Karpas-422 (cell line): ENCODE results near the gene NPDC1. TPM values are rescaled to one million over a fixed set of nuclear protein-coding genes. Genes with fewer than 3 reads are reported as not detected.

Experiments
- DNase-seq: peaks from one replicate; pipeline ENCODE4 v3.0.0-alpha.2; 2015
- H2AFZ ChIP-seq: fragments of 200-600 bp; sonication (generic); 2 replicates; pipeline ENCODE4 v1.6.1; 2014; ENCODE audit warnings: antibody characterized with exemption, low read length, mixed read lengths
- H3K27ac ChIP-seq: fragments of 200-600 bp; sonication (generic); 2 replicates; pipeline ENCODE4 v1.5.1; 2014; ENCODE audit warnings: mild to moderate bottlenecking, low read length, moderate library complexity
- H3K27me3 ChIP-seq: fragments of 200-600 bp; sonication (generic); 2 replicates; pipeline ENCODE4 v1.6.1; 2014; ENCODE audit warnings: low read length, mixed read lengths
- H3K36me3 ChIP-seq: fragments of 200-600 bp; sonication (generic); 2 replicates; pipeline ENCODE4 v1.6.1; 2014; ENCODE audit warnings: low read length, mixed read lengths; ENCODE audit not compliant: insufficient read depth
- H3K4me1 ChIP-seq: fragments of 200-600 bp; sonication (generic); 2 replicates; pipeline ENCODE4 v1.6.1; 2014; ENCODE audit warnings: mild to moderate bottlenecking, low read length, mixed read lengths
- H3K4me2 ChIP-seq: fragments of 200-600 bp; sonication (generic); 2 replicates; pipeline ENCODE4 v1.6.1; 2014; ENCODE audit warnings: low read length, low read depth, mild to moderate bottlenecking; ENCODE audit not compliant: poor library complexity, severe bottlenecking
- H3K4me3 ChIP-seq: fragments of 200-600 bp; sonication (generic); 2 replicates; pipeline ENCODE4 v1.5.1; 2014; ENCODE audit warnings: mild to moderate bottlenecking, antibody characterized with exemption, low read length, mixed read lengths
- H3K79me2 ChIP-seq: fragments of 200-600 bp; sonication (generic); 2 replicates; pipeline ENCODE4 v1.6.1; 2014; ENCODE audit warnings: mild to moderate bottlenecking, low read length, mixed read lengths
- H3K9ac ChIP-seq: fragments of 200-600 bp; sonication (generic); 2 replicates; pipeline ENCODE4 v1.6.0; 2014; ENCODE audit warnings: low read length
- H3K9me2 ChIP-seq: fragments of 200-600 bp; sonication (generic), shearing (Covaris generic); replicated peaks from 2 replicates; pipeline ENCODE4 v1.6.0; 2014; ENCODE audit warnings: mild to moderate bottlenecking, low read length, moderate library complexity; ENCODE audit not compliant: insufficient read depth
- H3K9me3 ChIP-seq: fragments of 300-700, 200-600 bp; sonication (generic); 2 replicates; pipeline ENCODE4 v1.6.1; 2014; ENCODE audit warnings: low read length, mixed read lengths
- H4K20me1 ChIP-seq: fragments of 200-600 bp; sonication (generic); 2 replicates; pipeline ENCODE4 v1.6.1; 2014; ENCODE audit warnings: mild to moderate bottlenecking, antibody characterized with exemption, low read length, low read depth; ENCODE audit not compliant: insufficient read depth
- total RNA-seq: library from RNA; depleted of rRNA; stranded (reverse); fragments of >200 nt; shearing (Covaris generic); gene quantifications from 2 replicates; pipeline ENCODE4 v1.2.3, GENCODE V29; 2014; ENCODE audit warnings: low replicate concordance

NPDC1 gene
- total RNA-seq, 1 experiment from 2014 or later = not detected

- no peaks in the 10 kb centered on the region for H3K9me2 ChIP-seq
- H4K20me1 ChIP-seq = peaks cover 17% of the 10 kb centered on the region
- H3K4me3 ChIP-seq = peak within 1 kb of the TSS; percentile 100
- peak; percentile 98 for DNase-seq
- peak within 1 kb of the TSS; percentile 95 for H3K9ac ChIP-seq
- 0 out of 2 replicates have a peak, but pooled peaks cover 3% of the 10 kb centered on the region for H3K36me3 ChIP-seq
- H3K79me2 ChIP-seq = peaks cover 15% of the 10 kb centered on the region
- no peaks in the 10 kb centered on the region for H3K27me3 ChIP-seq
- H3K9me3 ChIP-seq = no peaks in the 10 kb centered on the region
- H3K4me1 ChIP-seq = peaks cover 38% of the 10 kb centered on the region
- peak within 1 kb of the TSS; percentile 100 for H3K4me2 ChIP-seq
- H3K27ac ChIP-seq = peak within 1 kb of the TSS; percentile 64
- H2AFZ ChIP-seq = peak within 1 kb of the TSS; percentile 71; the same call in 1 of the 2 replicates
These were observed 24.4 kb upstream of the NPDC1 start, which contains the start of gene SAPCD2 for GRCh38 chr9:137070201-137070905. TSS of gene SAPCD2 (minus strand) at chr9:137070557. CDS start at chr9:137070460, 97 bp downstream.

DNA sequence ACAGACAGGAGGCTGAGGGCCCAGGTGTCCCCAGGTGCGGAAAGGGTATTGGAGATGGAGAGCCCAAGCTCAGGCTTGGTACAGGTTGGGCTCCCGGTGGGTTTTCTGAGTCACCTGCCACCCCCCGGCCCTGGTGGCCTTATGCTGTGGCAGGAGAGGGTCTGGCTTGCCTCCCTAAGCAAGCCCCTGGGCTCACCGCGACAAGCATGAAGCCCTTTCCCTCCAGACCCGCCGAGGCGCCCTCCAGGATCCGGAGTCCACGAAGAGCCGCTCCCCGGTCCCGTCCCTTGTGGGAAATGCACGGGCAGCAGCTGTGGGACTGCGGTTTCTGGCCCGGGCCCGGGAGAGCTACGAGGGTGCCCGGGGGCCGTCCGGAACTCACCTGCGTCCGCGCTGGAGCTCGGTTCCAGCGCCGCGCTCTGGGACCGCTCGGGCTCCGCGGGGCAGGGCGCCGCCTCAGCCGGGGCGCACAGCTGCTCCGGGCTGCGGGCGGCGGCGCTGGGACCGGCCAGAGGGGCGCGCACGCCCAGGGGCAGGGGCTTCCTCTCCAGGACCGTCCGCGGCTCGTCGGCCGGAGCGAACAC lies 23.6 kb upstream of the NPDC1 start:
- DNase-seq = peak; percentile 60
- Histone ChIP-seq H3K9me2 (no peaks in the 10 kb centered on the region), H3K79me2 (peaks cover 15% of the 10 kb centered on the region), H3K36me3 (0 out of 2 replicates have a peak, but pooled peaks cover 3% of the 10 kb centered on the region), H3K4me2 (peak overlapping the region; percentile 100), H3K9me3 (no peaks in the 10 kb centered on the region), H4K20me1 (peaks cover 18% of the 10 kb centered on the region), H3K27me3 (no peaks in the 10 kb centered on the region), H3K9ac (peak overlapping the region; percentile 95), H3K27ac (peak overlapping the region; percentile 64), H2AFZ (no peak overlapping the region), H3K4me3 (peak overlapping the region; percentile 100), H3K4me1 (peaks cover 31% of the 10 kb centered on the region)

- no peak overlapping the region for H2AFZ ChIP-seq
- no peaks in the 10 kb centered on the region for H3K27me3 ChIP-seq
- H3K9me3 ChIP-seq = no peaks in the 10 kb centered on the region
- H3K36me3 ChIP-seq = peaks cover 5% of the 10 kb centered on the region; the same call in 1 of the 2 replicates
- peaks cover 28% of the 10 kb centered on the region for H3K4me1 ChIP-seq
- peak overlapping the region; percentile 100 for H3K4me3 ChIP-seq
- peak overlapping the region; percentile 95 for H3K9ac ChIP-seq
- DNase-seq = no peak
- peaks cover 26% of the 10 kb centered on the region for H4K20me1 ChIP-seq
- H3K79me2 ChIP-seq = peaks cover 15% of the 10 kb centered on the region
- H3K27ac ChIP-seq = peak overlapping the region; percentile 64
- H3K4me2 ChIP-seq = peak overlapping the region; percentile 100
- H3K9me2 ChIP-seq = no peaks in the 10 kb centered on the region
These were observed 22.8 kb upstream of the NPDC1 start for GRCh38 chr9:137068539-137069507.

GRCh38 chr9:137067860-137068538 lies 22.0 kb upstream of the NPDC1 start:
- Histone ChIP-seq H4K20me1 (peaks cover 30% of the 10 kb centered on the region), H2AFZ (no peak overlapping the region), H3K79me2 (peaks cover 15% of the 10 kb centered on the region), H3K4me3 (peak overlapping the region; percentile 100), H3K9me2 (no peaks in the 10 kb centered on the region), H3K36me3 (peaks cover 7% of the 10 kb centered on the region; the same call in 1 of the 2 replicates), H3K4me1 (peaks cover 28% of the 10 kb centered on the region), H3K9ac (peak overlapping the region; percentile 95), H3K4me2 (peak overlapping the region; percentile 100), H3K27me3 (no peaks in the 10 kb centered on the region), H3K27ac (peak overlapping the region; percentile 64), H3K9me3 (no peaks in the 10 kb centered on the region)
- peak; percentile 96 for DNase-seq

- no peak for DNase-seq
- H3K9me2 ChIP-seq = no peaks in the 10 kb centered on the region
- H4K20me1 ChIP-seq = peaks cover 30% of the 10 kb centered on the region
- no peak overlapping the region for H3K4me2 ChIP-seq
- H3K9me3 ChIP-seq = no peaks in the 10 kb centered on the region
- no peak overlapping the region for H3K27ac ChIP-seq
- H3K36me3 ChIP-seq = peaks cover 7% of the 10 kb centered on the region; the same call in 1 of the 2 replicates
- H3K4me3 ChIP-seq = no peak overlapping the region
- H3K4me1 ChIP-seq = peaks cover 26% of the 10 kb centered on the region
- peaks cover 15% of the 10 kb centered on the region for H3K79me2 ChIP-seq
- H2AFZ ChIP-seq = no peak overlapping the region
- H3K9ac ChIP-seq = no peak overlapping the region
- no peaks in the 10 kb centered on the region for H3K27me3 ChIP-seq
These were observed 20.3 kb upstream of the NPDC1 start for GRCh38 chr9:137066096-137066861.

DNA sequence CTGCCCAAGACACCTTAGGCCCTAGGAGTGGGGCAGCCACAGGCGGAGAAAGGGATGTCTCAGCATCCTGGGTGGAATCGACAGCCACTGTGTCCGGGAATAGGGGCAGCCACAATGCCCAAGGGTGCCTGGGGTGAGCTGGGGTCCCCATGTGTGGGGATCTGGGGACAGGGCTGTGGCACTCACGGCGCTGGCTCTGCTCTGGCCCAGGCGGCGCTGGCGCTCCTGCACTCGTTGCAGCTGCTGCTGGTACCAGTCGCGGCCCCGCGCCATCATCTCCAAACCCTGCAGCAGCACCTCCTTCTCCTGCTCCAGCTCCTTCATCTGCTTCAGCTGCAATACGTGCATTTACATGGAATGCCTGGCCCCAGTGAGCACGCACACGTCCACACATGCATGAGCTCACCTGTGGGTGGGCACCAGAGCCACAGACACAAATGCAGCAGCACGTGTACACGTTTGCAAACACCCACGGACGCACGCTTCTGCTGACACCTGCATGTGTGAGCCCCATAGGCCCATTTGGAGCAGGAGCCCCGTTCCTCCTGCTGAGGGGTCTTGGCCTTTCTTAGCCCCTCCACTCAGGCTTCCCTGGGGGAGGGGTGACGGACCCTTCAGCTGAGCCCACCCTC lies 19.5 kb upstream of the NPDC1 start:
- DNase-seq = no peak
- Histone ChIP-seq H3K4me1 (peaks cover 19% of the 10 kb centered on the region), H3K36me3 (peaks cover 7% of the 10 kb centered on the region; the same call in 1 of the 2 replicates), H2AFZ (no peak overlapping the region), H3K79me2 (peaks cover 15% of the 10 kb centered on the region), H3K27ac (no peak overlapping the region), H3K9ac (no peak overlapping the region), H3K4me2 (no peak overlapping the region), H4K20me1 (peaks cover 30% of the 10 kb centered on the region), H3K9me3 (no peaks in the 10 kb centered on the region), H3K9me2 (no peaks in the 10 kb centered on the region), H3K27me3 (no peaks in the 10 kb centered on the region), H3K4me3 (no peak overlapping the region)

- no peak overlapping the region for H3K4me2 ChIP-seq
- peaks cover 19% of the 10 kb centered on the region for H3K4me1 ChIP-seq
- H3K79me2 ChIP-seq = peaks cover 15% of the 10 kb centered on the region
- no peaks in the 10 kb centered on the region for H3K9me2 ChIP-seq
- no peaks in the 10 kb centered on the region for H3K27me3 ChIP-seq
- no peak overlapping the region for H3K9ac ChIP-seq
- H2AFZ ChIP-seq = no peak overlapping the region
- no peak overlapping the region for H3K27ac ChIP-seq
- peaks cover 7% of the 10 kb centered on the region; the same call in 1 of the 2 replicates for H3K36me3 ChIP-seq
- peaks cover 30% of the 10 kb centered on the region for H4K20me1 ChIP-seq
- H3K9me3 ChIP-seq = no peaks in the 10 kb centered on the region
- DNase-seq = no peak
- no peak overlapping the region for H3K4me3 ChIP-seq
These were observed 18.8 kb upstream of the NPDC1 start for GRCh38 chr9:137064880-137065164.
